ENCODE data around the gene RFT1.

RFT1 gene

GRCh38 chr3:53140847-53141845 is 10.9 kb upstream of the RFT1 start:
- DNase-seq (ENCODE audit: low read depth): no peak
- TF ChIP-seq, protein P1, sequence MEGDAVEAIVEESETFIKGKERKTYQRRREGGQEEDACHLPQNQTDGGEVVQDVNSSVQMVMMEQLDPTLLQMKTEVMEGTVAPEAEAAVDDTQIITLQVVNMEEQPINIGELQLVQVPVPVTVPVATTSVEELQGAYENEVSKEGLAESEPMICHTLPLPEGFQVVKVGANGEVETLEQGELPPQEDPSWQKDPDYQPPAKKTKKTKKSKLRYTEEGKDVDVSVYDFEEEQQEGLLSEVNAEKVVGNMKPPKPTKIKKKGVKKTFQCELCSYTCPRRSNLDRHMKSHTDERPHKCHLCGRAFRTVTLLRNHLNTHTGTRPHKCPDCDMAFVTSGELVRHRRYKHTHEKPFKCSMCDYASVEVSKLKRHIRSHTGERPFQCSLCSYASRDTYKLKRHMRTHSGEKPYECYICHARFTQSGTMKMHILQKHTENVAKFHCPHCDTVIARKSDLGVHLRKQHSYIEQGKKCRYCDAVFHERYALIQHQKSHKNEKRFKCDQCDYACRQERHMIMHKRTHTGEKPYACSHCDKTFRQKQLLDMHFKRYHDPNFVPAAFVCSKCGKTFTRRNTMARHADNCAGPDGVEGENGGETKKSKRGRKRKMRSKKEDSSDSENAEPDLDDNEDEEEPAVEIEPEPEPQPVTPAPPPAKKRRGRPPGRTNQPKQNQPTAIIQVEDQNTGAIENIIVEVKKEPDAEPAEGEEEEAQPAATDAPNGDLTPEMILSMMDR (IDR thresholded peaks at IDR 0.05; ENCODE audit: control insufficient read depth, extremely low read depth, insufficient read depth): no peak
- no peak overlapping the region for H3K4me3 ChIP-seq (ENCODE audit: low read depth, low read length)

- TF ChIP-seq, protein P1 (IDR thresholded peaks at IDR 0.05; ENCODE audit: control insufficient read depth, extremely low read depth, insufficient read depth): no peak
- no peak for DNase-seq (ENCODE audit: low read depth)
- H3K4me3 ChIP-seq (ENCODE audit: low read depth, low read length): no peak overlapping the region
Observed at GRCh38 chr3:53139906-53140846, 9.9 kb upstream of the RFT1 start.

DNA sequence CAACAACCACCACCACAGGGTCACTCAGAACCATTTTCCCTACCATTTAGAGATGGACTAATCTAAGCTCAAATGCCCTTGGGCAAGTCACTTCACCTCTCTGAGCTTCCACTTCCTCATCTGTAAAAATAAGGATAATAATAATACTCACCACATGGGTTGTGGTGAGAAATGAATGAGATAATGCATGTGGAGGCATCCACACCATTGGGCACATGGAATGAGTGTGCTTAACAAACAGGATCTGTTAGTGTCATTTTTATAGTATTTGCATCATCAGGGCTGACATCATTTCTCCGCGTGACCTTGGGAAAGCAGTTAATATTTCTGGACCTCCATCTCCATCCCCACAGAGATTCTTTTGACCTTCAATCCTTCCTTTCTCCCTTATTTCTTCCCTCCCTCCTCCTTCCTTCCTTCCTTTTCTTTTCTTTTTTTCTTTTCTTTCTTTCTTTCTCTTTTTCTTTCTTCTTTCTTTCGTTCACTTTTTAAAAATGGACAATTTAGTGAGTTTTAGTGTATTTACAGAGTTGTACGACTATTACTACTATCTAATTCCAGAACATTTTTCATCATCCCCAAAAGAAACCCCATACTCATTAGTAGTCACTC is 7.7 kb upstream of the RFT1 start:
- no peak overlapping the region for H3K4me3 ChIP-seq (ENCODE audit: low read depth, low read length)
- TF ChIP-seq, protein P1 (IDR thresholded peaks at IDR 0.05; ENCODE audit: control insufficient read depth, extremely low read depth, insufficient read depth): no peak
- DNase-seq (ENCODE audit: low read depth): no peak

DNA sequence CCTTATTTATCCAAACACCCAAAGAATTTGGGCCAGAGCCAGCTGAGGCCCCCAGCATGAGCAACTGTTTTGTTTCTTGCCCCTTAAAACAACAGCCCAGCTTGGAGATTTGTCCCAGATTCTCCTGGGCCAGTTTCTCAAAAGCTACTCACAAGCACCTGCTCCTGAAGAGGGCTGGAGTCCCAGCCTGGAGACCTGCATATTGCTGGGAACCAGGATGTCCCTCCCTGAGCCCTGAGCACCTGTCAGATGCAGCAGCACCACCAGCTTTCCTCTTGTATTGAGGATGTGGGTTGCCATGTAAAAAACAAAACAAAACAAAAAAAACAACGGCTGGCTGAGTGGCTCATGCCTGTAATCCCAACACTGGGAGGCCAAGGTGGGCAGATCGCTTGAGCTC is 7.0 kb upstream of the RFT1 start:
- H3K4me3 ChIP-seq (ENCODE audit: low read depth, low read length): no peak overlapping the region
- DNase-seq (ENCODE audit: low read depth): no peak
- TF ChIP-seq, protein P1 (IDR thresholded peaks at IDR 0.05; ENCODE audit: control insufficient read depth, extremely low read depth, insufficient read depth): no peak

DNA sequence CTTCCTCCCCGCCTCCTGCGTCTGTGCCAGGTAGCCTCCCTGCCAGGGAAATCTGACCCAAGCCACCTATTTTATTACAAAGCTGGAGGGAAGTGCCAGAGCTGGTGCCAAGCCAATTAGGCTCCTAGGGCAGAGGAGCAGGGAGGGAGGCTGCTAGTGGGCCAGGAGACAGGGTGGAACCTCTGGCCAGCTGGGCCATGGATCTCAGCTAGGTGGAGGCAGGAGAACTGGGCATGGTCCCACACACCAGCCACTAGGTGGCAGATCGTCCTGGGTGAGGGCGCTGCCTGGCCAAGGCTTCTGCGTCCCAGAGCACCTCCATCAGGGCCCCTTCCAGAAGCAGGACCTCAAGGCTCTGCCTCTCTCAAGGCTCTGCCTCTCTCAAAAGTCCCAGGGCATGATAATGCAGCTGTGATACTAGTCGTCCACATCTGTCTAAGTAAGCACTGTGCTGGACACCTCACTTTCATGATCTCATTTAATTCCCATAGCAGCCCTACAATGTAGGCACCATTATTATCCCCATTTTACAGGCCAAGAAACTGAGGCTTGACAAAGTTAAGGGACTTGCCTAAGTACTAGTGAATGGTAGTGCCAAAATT is 4.5 kb upstream of the RFT1 start:
- H3K4me3 ChIP-seq (ENCODE audit: low read depth, low read length): peak overlapping the region; percentile 2; the same call in 1 of the 2 replicates
- DNase-seq (ENCODE audit: low read depth): peak; percentile 100
- TF ChIP-seq, protein P1 (IDR thresholded peaks at IDR 0.05; ENCODE audit: control insufficient read depth, extremely low read depth, insufficient read depth): peak; percentile 97

- DNase-seq (ENCODE audit: low read depth): no peak
- TF ChIP-seq, protein P1 (IDR thresholded peaks at IDR 0.05; ENCODE audit: control insufficient read depth, extremely low read depth, insufficient read depth): no peak
- H3K4me3 ChIP-seq (ENCODE audit: low read depth, low read length): no peak overlapping the region
Observed at GRCh38 chr3:53132347-53132746, 2.1 kb upstream of the RFT1 start.

Measured in LNCaP clone FGC (cell line).